Spleen (tissue), 11 donors: ENCODE data around the gene LIPK. TPM values are rescaled to one million over a fixed set of nuclear protein-coding genes. Genes with fewer than 3 reads are reported as not detected.
"Not testable (repeated sequence)": the region's sequence is repeated elsewhere in the genome, so short reads cannot be mapped to it uniquely, and the experiment has no call there.

ENCODE experiments used
- DNase-seq: peaks from one replicate; pipeline ENCODE4 v3.0.0-alpha.2; 2020
- H3K27ac ChIP-seq, 8 donors: fragments of 200-600 bp; sonication (generic) in 7 of 8; 1 replicate in 4 of 8; 2 replicates in 4 of 8; pipeline versions ENCODE4 v1.5.0 to v1.8.0; 2016 to 2021; ENCODE audit warnings: inconsistent platforms in 4 of 8, mild to moderate bottlenecking in 4 of 8, moderate library complexity in 1 of 8
- H3K27me3 ChIP-seq, 7 donors: fragments of 200-600 bp; sonication (generic) in 6 of 7; replicated peaks in 1 of 7; 1 replicate in 4 of 7; 2 replicates in 3 of 7; pipeline versions ENCODE4 v1.5.0 to v1.8.0; 2016 to 2021; ENCODE audit warnings: inconsistent platforms in 3 of 7, mild to moderate bottlenecking in 1 of 7
- H3K36me3 ChIP-seq, 6 donors: fragments of 200-600 bp; sonication (generic) in 5 of 6; 1 replicate in 4 of 6; 2 replicates in 2 of 6; pipeline versions ENCODE4 v1.5.0 to v1.8.0; 2016 to 2021; ENCODE audit warnings: inconsistent platforms in 2 of 6
- H3K4me1 ChIP-seq, 6 donors: fragments of 200-600 bp; sonication (generic) in 5 of 6; 1 replicate in 3 of 6; 2 replicates in 3 of 6; pipeline versions ENCODE4 v1.5.0 to v1.8.0; 2016 to 2021; ENCODE audit warnings: inconsistent platforms in 3 of 6
- H3K4me3 ChIP-seq, 8 donors: fragments of 200-600 bp; sonication (generic) in 7 of 8; 1 replicate in 4 of 8; 2 replicates in 4 of 8; pipeline versions ENCODE4 v1.5.0 to v1.8.0; 2016 to 2021; ENCODE audit warnings: inconsistent platforms in 4 of 8, mild to moderate bottlenecking in 4 of 8, moderate library complexity in 2 of 8
- H3K9me3 ChIP-seq, 8 donors: fragments of 200-600 bp; sonication (generic) in 7 of 8; 1 replicate in 4 of 8; 2 replicates in 4 of 8; pipeline versions ENCODE4 v1.5.0 to v1.8.0; 2016 to 2021; ENCODE audit warnings: inconsistent platforms in 4 of 8
- CTCF ChIP-seq, 11 experiments: fragments of 200-600 bp in 7 of 11; fragments of 450-650 bp in 4 of 11; sonication (generic) in 4 of 11; IDR thresholded peaks in 8 of 11; conservative IDR thresholded peaks in 3 of 11; 1 replicate in 7 of 11; 2 replicates in 4 of 11; pipeline versions ENCODE4 v1.4.0 to v1.8.0; 2016 to 2021; ENCODE audit warnings: antibody characterized with exemption in 11 of 11, inconsistent platforms in 4 of 11, mild to moderate bottlenecking in 1 of 11
- POLR2A ChIP-seq, 3 donors: fragments of 450-650 bp; IDR thresholded peaks; one replicate each; pipeline ENCODE4 v1.5.1; 2017; ENCODE audit warnings: antibody characterized with exemption in 3 of 3, mild to moderate bottlenecking in 1 of 3
- POLR2AphosphoS5 ChIP-seq, 3 donors: sonication (generic); formaldehyde crosslinking; IDR thresholded peaks; one replicate each; pipeline ENCODE4 v1.5.1; 2017; ENCODE audit warnings: antibody characterized with exemption in 3 of 3
- WGBS, 5 donors: extraction: QIAGEN DNeasy Blood & Tissue Kit in 3 of 5; methylation state at CpG; one replicate each; pipeline versions ENCODE4 v1.1.5 to v1.1.7; 2013 to 2018; 5-methylcytosine and 5-hydroxymethylcytosine counted together
- intact Hi-C: fragments of 100-400 bp; cut with DNase I; formaldehyde crosslinking; loops from one replicate; pipeline ENCODE4 v1.15.0; 2023; ENCODE audit warnings: low total_unique reads
- polyA plus RNA-seq, 3 donors: library from polyadenylated mRNA; stranded (reverse); fragments of 200-250 nt; gene quantifications; one replicate each; pipeline ENCODE4 v1.2.1, GENCODE V29; 2013
- total RNA-seq, 7 donors: library from RNA; depleted of rRNA in 3 of 7; stranded (reverse); fragments of >200 nt in 3 of 7; fragmentation: NEBNext Ultra II Directional in 4 of 7; extraction: Animal tissue kit (Norgen Biotek cat#: 25700) in 4 of 7; gene quantifications; one replicate each; pipeline versions ENCODE4 v1.1.0 to v1.2.1, GENCODE V29; 2016 to 2021
- donor health status: healthy with polysubstance abuse.
- donor health status: DM: no; HTN: no; CAD: no; lungs with moderate emphysema.
- donor health status: DM: no; HTN: no; CAD: no.
- donor health status: Bipolar disorder and iron deficiency.
- donor health status: healthy.
- donor health status: DM: no; HTN: no; CAD: no.
- donor health status: DM: yes; HTN: yes; CAD: no.

The LIPK gene
- total and polyA plus RNA-seq, 10 donors: not detected

- intact Hi-C loops: no loop called here
- Histone ChIP-seq H3K27ac (no peak overlapping the region), H3K27me3 (no peaks in the 10 kb centered on the region), H3K9me3 (no peaks in the 10 kb centered on the region), H3K4me3 (no peak overlapping the region), H3K4me1 (no peaks in the 10 kb centered on the region), H3K36me3 (no peaks in the 10 kb centered on the region)
- TF ChIP-seq POLR2A (IDR thresholded peaks at IDR 0.05) (no peak), CTCF (IDR thresholded peaks at IDR 0.05 in 8 of 11, conservative IDR thresholded peaks at IDR 0.05 in 3 of 11) (no peak)
- WGBS, 5 donors: 83 to 87% (median 86%) methylated on average over 4 of the region's 4 CpGs
- DNase-seq: no peak
These were observed 3.0 kb upstream of the LIPK start for GRCh38 chr10:88702848-88703597.

- DNase-seq: no peak
- Histone ChIP-seq H3K27me3 (no peaks in the 10 kb centered on the region), H3K4me3 (no peak overlapping the region), H3K4me1 (no peaks in the 10 kb centered on the region), H3K9me3 (no peaks in the 10 kb centered on the region), H3K36me3 (no peaks in the 10 kb centered on the region), H3K27ac (no peak overlapping the region)
- intact Hi-C loops: no loop called here
- 63 to 83% (median 72%) methylated on average over 2 of the region's 2 CpGs for WGBS, 5 donors
- TF ChIP-seq POLR2A (IDR thresholded peaks at IDR 0.05) (no peak), CTCF (IDR thresholded peaks at IDR 0.05 in 8 of 11, conservative IDR thresholded peaks at IDR 0.05 in 3 of 11) (no peak), POLR2AphosphoS5 (IDR thresholded peaks at IDR 0.05) (no peak)
These were observed 1.5 kb downstream of the LIPK start for GRCh38 chr10:88707429-88708155.

GRCh38 chr10:88709361-88709760 is 3.3 kb downstream of the LIPK start:
- 56 to 72% (median 65%) methylated on average over 6 of the region's 6 CpGs for WGBS, 5 donors
- DNase-seq, H3K4me1 ChIP-seq, intact Hi-C loops, H3K27me3 ChIP-seq, H3K9me3 ChIP-seq, H3K27ac ChIP-seq, H3K4me3 ChIP-seq, H3K36me3 ChIP-seq: not testable (repeated sequence)

- WGBS, 5 donors: 86 to 98% (median 93%) methylated on average over 1 of the region's 1 CpG
- DNase-seq: no peak
These were observed 9.5 kb downstream of the LIPK start for GRCh38 chr10:88715517-88715916.

More at GRCh38 chr10:88715517-88715916, 9.5 kb downstream of the LIPK start:
- TF ChIP-seq POLR2AphosphoS5 (IDR thresholded peaks at IDR 0.05) (no peak), POLR2A (IDR thresholded peaks at IDR 0.05) (no peak), CTCF (IDR thresholded peaks at IDR 0.05 in 8 of 11, conservative IDR thresholded peaks at IDR 0.05 in 3 of 11) (no peak)
- Histone ChIP-seq H3K27me3 (no peaks in the 10 kb centered on the region), H3K9me3 (no peaks in the 10 kb centered on the region), H3K4me1 (no peaks in the 10 kb centered on the region), H3K27ac (no peak overlapping the region), H3K36me3 (no peaks in the 10 kb centered on the region), H3K4me3 (no peak overlapping the region)
- intact Hi-C loops: no loop called here
